GM18505 (cell line): ENCODE results near the gene ITPR3.

Experiments
- ATAC-seq: cut with Tn5 transposase; IDR thresholded peaks from one replicate; pipeline ENCODE4 v1.9.1; 2021; ENCODE audit not compliant: unreplicated experiment
- POLR2A ChIP-seq: IDR thresholded peaks from 4 replicates; pipeline ENCODE4 v1.6.1; 2011; ENCODE audit warnings: borderline replicate concordance; ENCODE audit not compliant: insufficient read depth, insufficient read length; ENCODE audit errors: extremely low read depth

Gene ITPR3

GRCh38 chr6:33722103-33722623 lies 101.0 kb downstream of the ITPR3 start:
- ATAC-seq = no peak
- TF ChIP-seq POLR2A = no peak

- TF ChIP-seq POLR2A = no peak
- no peak for ATAC-seq
These were observed 102.4 kb downstream of the ITPR3 start for GRCh38 chr6:33723371-33724085.

- ATAC-seq = no peak
These were observed 103.2 kb downstream of the ITPR3 start for GRCh38 chr6:33724102-33725023.

GRCh38 chr6:33725222-33725621 lies 104.1 kb downstream of the ITPR3 start:
- ATAC-seq = no peak
- no peak for TF ChIP-seq POLR2A

More at GRCh38 chr6:33724102-33725023, 103.2 kb downstream of the ITPR3 start:
- no peak for TF ChIP-seq POLR2A

- no peak for TF ChIP-seq POLR2A
- ATAC-seq = no peak
These were observed 105.0 kb downstream of the ITPR3 start for GRCh38 chr6:33725891-33726673.

GRCh38 chr6:33726696-33727095 lies 105.6 kb downstream of the ITPR3 start:
- no peak for ATAC-seq
- no peak for TF ChIP-seq POLR2A

GRCh38 chr6:33727126-33727525 lies 106.0 kb downstream of the ITPR3 start:
- ATAC-seq = no peak

GRCh38 chr6:33727932-33728331 lies 106.8 kb downstream of the ITPR3 start:
- TF ChIP-seq POLR2A = no peak
- no peak for ATAC-seq

More at GRCh38 chr6:33727126-33727525, 106.0 kb downstream of the ITPR3 start:
- TF ChIP-seq POLR2A = no peak

- no peak for TF ChIP-seq POLR2A
- no peak for ATAC-seq
These were observed 107.3 kb downstream of the ITPR3 start for GRCh38 chr6:33728438-33728837.

- no peak for ATAC-seq
These were observed 107.9 kb downstream of the ITPR3 start for GRCh38 chr6:33729059-33729458.

GRCh38 chr6:33730611-33731010 lies 109.5 kb downstream of the ITPR3 start:
- TF ChIP-seq POLR2A = no peak
- no peak for ATAC-seq

More at GRCh38 chr6:33729059-33729458, 107.9 kb downstream of the ITPR3 start:
- TF ChIP-seq POLR2A = no peak

- TF ChIP-seq POLR2A = no peak
- ATAC-seq = no peak
These were observed 109.9 kb downstream of the ITPR3 start for GRCh38 chr6:33731035-33731434.
